ENCODE measurements around the gene TET3.

Gene TET3

DNA sequence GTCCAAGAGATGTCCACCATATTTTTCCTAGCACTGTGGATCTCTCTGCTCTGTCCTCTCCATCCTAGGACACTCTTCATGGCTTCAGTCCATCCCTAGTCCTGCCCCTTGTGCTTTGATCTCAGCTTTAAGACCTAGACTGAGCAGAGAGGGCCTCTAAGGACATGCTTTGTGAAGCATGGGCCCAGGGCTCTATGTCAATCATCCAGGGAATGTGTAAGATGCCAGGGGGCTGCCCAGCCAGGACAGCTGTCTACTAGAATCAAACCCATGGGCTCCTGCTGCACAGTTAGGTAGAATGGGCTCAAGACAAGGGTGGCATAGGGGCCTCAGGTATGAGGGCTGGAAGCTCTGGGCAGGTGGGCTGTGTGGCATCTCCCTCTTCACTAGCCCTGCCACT lies 24.9 kb downstream of the TET3 start:
- H3K4me3 Mint-ChIP-seq, result no peak overlapping the region
- H3K36me3 Mint-ChIP-seq, result peaks cover 9% of the 10 kb centered on the region
- no peaks in the 10 kb centered on the region for H3K27me3 Mint-ChIP-seq
- no peaks in the 10 kb centered on the region for H3K9me3 Mint-ChIP-seq
- H3K27ac Mint-ChIP-seq, result no peak overlapping the region
- H3K4me1 Mint-ChIP-seq, result peaks cover 5% of the 10 kb centered on the region
- DNase-seq, result no peak
- CTCF ChIA-PET, result no interaction called here

DNA sequence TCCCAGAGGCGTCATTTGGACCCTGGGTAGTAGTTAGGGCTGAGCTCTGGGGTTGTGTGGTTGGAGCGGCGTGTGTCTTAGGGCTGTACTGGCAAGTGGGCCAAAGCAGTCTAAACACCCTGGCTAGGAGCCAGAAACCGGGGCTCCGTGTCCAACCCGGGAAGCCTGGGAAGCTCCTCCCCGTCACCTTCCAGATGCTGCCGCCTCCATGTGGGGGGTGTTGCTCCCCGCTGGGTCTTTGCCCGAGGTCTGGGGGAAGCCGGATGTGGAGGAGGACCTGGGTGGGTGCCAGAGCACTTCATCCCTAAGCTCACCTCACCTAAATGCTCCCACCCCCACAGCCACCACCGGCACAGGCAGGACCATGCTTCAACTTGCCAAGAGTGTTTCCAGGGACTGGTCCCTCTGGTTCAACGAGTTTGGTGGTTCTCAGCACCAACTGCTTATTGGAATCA lies 25.4 kb downstream of the TET3 start:
- H3K4me1 Mint-ChIP-seq, result peaks cover 5% of the 10 kb centered on the region
- H3K27ac Mint-ChIP-seq, result no peak overlapping the region
- H3K36me3 Mint-ChIP-seq, result peaks cover 9% of the 10 kb centered on the region
- H3K9me3 Mint-ChIP-seq, result no peaks in the 10 kb centered on the region
- no peaks in the 10 kb centered on the region for H3K27me3 Mint-ChIP-seq
- DNase-seq, result no peak
- H3K4me3 Mint-ChIP-seq, result no peak overlapping the region
- CTCF ChIA-PET, result no interaction called here

DNA sequence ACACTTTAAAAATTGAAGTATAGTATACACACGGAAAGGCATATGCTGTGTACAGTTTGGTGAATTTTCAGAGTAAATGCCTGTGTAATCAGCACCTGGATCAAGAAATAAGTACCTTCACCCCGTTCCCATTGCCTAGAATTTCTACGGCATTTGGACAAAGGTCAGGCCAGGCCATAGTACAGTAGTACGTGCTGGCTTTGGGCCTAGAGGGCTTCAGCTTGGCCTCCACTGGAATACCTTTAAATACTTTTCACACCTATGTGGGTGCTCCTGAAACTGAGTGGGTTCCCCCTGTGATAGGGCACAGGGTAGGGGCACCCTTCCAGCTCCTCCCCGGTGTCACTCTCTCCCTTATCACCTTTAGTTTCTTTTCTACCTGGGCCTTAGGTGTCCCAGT lies 26.5 kb downstream of the TET3 start:
- DNase-seq, result no peak
- H3K4me1 Mint-ChIP-seq, result peaks cover 2% of the 10 kb centered on the region
- no peak overlapping the region for H3K27ac Mint-ChIP-seq
- peaks cover 6% of the 10 kb centered on the region for H3K36me3 Mint-ChIP-seq
- no peaks in the 10 kb centered on the region for H3K27me3 Mint-ChIP-seq
- no peaks in the 10 kb centered on the region for H3K9me3 Mint-ChIP-seq
- no peak overlapping the region for H3K4me3 Mint-ChIP-seq
- CTCF ChIA-PET, result no interaction called here

GRCh38 chr2:74014813-74015212 lies 30.1 kb downstream of the TET3 start:
- H3K36me3 Mint-ChIP-seq, result peaks cover 6% of the 10 kb centered on the region
- no peaks in the 10 kb centered on the region for H3K27me3 Mint-ChIP-seq
- CTCF ChIA-PET, result no interaction called here
- H3K4me1 Mint-ChIP-seq, result no peaks in the 10 kb centered on the region
- H3K27ac Mint-ChIP-seq, result no peak overlapping the region
- H3K9me3 Mint-ChIP-seq, result no peaks in the 10 kb centered on the region
- H3K4me3 Mint-ChIP-seq, result no peak overlapping the region
- no peak for DNase-seq

- DNase-seq, result no peak
- H3K4me1 Mint-ChIP-seq, result peaks cover 15% of the 10 kb centered on the region
- H3K9me3 Mint-ChIP-seq, result no peaks in the 10 kb centered on the region
- no peaks in the 10 kb centered on the region for H3K27me3 Mint-ChIP-seq
- no peak overlapping the region for H3K27ac Mint-ChIP-seq
- H3K4me3 Mint-ChIP-seq, result no peak overlapping the region
- CTCF ChIA-PET, result interaction anchor here (1.0 to 1.1 kb wide), 2 partner anchors 29 to 103 kb away, joined by 3 read pairs; no protein-coding TSS in a partner anchor
- peaks cover 5% of the 10 kb centered on the region for H3K36me3 Mint-ChIP-seq
Observed at GRCh38 chr2:74017223-74017622, 32.5 kb downstream of the TET3 start.

DNA sequence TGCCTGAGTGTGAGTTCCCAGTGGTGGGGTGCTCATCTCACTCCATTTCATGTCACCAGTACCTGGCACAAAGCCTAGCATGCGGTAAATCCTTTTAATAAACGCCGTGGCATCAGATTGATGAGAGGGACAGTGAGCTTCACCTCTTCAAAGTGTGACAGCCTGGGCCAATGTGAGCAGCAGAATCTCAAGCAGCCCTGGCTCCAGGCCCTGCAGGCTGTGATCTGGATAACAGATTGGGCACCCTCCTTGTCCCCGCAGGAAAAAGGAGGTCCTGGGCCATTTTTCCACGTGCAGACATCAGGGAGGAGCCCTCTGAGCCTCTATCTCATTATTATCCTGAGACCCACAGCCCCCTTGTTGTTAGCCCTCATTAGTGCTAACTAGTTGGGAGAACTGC lies 34.8 kb downstream of the TET3 start:
- Mint-ChIP-seq H3K4me3 (no peak overlapping the region), H3K4me1 (peaks cover 28% of the 10 kb centered on the region), H3K36me3 (peaks cover 1% of the 10 kb centered on the region), H3K9me3 (no peaks in the 10 kb centered on the region), H3K27ac (no peak overlapping the region), H3K27me3 (no peaks in the 10 kb centered on the region)
- DNase-seq, result no peak
- CTCF ChIA-PET, result no interaction called here

- Mint-ChIP-seq H3K27me3 (no peaks in the 10 kb centered on the region), H3K36me3 (peaks cover 1% of the 10 kb centered on the region), H3K4me3 (no peak overlapping the region), H3K4me1 (peaks cover 38% of the 10 kb centered on the region), H3K9me3 (no peaks in the 10 kb centered on the region), H3K27ac (no peak overlapping the region)
- CTCF ChIA-PET, result no interaction called here
- DNase-seq, result no peak
Observed at GRCh38 chr2:74020702-74021406, 36.1 kb downstream of the TET3 start.

DNA sequence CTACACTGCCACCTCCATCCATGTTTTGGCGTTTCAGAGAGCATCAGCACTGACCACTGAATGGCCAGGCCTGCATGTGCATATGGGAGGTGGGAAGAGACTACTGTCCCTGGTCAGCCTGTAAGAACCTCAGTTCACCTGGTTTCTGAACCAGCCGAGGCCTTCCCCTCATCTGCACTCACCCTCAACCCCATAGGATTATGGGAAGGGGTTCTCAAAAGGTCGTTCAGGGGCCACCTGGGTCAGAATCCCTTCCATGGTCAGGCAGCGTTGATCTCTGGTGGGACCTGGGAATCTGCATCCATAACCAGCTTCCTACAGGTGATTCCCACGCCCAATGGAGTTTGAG lies 36.7 kb downstream of the TET3 start:
- no peaks in the 10 kb centered on the region for H3K27me3 Mint-ChIP-seq
- H3K9me3 Mint-ChIP-seq, result no peaks in the 10 kb centered on the region
- no peak overlapping the region for H3K27ac Mint-ChIP-seq
- peaks cover 43% of the 10 kb centered on the region for H3K4me1 Mint-ChIP-seq
- no peak overlapping the region for H3K4me3 Mint-ChIP-seq
- CTCF ChIA-PET, result no interaction called here
- peaks cover 1% of the 10 kb centered on the region for H3K36me3 Mint-ChIP-seq
- DNase-seq, result no peak

GRCh38 chr2:74024216-74024615 lies 39.5 kb downstream of the TET3 start:
- Mint-ChIP-seq H3K36me3 (peaks cover 12% of the 10 kb centered on the region), H3K4me3 (no peak overlapping the region), H3K4me1 (peaks cover 61% of the 10 kb centered on the region), H3K9me3 (peaks cover 7% of the 10 kb centered on the region), H3K27me3 (no peaks in the 10 kb centered on the region), H3K27ac (no peak overlapping the region)
- no peak for DNase-seq
- CTCF ChIA-PET, result no interaction called here

DNA sequence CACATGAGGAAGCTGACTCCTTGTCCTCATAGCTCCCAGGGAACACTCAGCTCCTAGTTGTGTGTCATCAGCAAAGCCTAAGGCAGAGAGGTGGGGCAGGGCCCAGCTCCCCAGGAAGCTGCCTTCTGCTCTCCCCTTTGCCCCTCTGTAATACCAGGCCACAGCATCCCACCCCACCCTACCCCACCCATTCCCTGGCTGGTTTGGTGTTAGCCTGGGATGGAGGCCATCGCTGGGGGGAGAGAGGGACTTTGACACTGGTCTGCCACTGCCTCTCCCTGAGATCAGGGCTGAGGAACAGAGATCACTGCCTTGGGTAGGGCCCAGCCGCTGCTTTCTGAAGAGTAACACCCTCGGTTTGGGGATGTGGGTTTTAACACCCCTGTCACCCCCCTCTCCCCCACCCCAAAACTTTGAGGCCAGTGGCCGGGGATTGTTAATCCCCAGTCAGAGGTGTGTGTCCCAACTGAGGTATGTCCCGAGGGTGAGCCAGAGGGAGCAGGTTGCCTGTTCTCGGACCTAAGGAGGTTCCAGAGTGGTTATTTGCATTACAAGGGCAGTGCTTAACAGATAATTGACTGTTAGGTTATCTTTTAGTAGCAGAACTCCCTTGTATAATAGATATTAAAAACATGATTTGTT lies 41.4 kb downstream of the TET3 start:
- Mint-ChIP-seq H3K4me3 (peak overlapping the region; percentile 45), H3K4me1 (peaks cover 75% of the 10 kb centered on the region), H3K27me3 (no peaks in the 10 kb centered on the region), H3K9me3 (peaks cover 7% of the 10 kb centered on the region), H3K36me3 (peaks cover 14% of the 10 kb centered on the region), H3K27ac (peak overlapping the region; percentile 82)
- CTCF ChIA-PET, result interaction anchor here (0.7 kb wide), 1 partner anchor 387 kb away, joined by 4 read pairs; no protein-coding TSS in a partner anchor
- peak; percentile 45 for DNase-seq

- H3K4me1 Mint-ChIP-seq, result peaks cover 75% of the 10 kb centered on the region
- H3K27ac Mint-ChIP-seq, result peak overlapping the region; percentile 91
- CTCF ChIA-PET, result interaction anchor here (0.7 kb wide), 1 partner anchor 155 kb away, joined by 3 read pairs; no protein-coding TSS in a partner anchor
- H3K27me3 Mint-ChIP-seq, result no peaks in the 10 kb centered on the region
- H3K9me3 Mint-ChIP-seq, result peaks cover 7% of the 10 kb centered on the region
- peak overlapping the region; percentile 53 for H3K4me3 Mint-ChIP-seq
- no peak for DNase-seq
- peaks cover 14% of the 10 kb centered on the region for H3K36me3 Mint-ChIP-seq
Observed at GRCh38 chr2:74026687-74027241, 42.1 kb downstream of the TET3 start.

GRCh38 chr2:74027496-74027895 lies 42.8 kb downstream of the TET3 start:
- no peak overlapping the region for H3K4me3 Mint-ChIP-seq
- H3K9me3 Mint-ChIP-seq, result peaks cover 7% of the 10 kb centered on the region
- CTCF ChIA-PET, result no interaction called here
- H3K27ac Mint-ChIP-seq, result peak overlapping the region; percentile 49
- DNase-seq, result no peak
- peaks cover 4% of the 10 kb centered on the region for H3K27me3 Mint-ChIP-seq
- H3K4me1 Mint-ChIP-seq, result peaks cover 75% of the 10 kb centered on the region
- H3K36me3 Mint-ChIP-seq, result peaks cover 13% of the 10 kb centered on the region

DNA sequence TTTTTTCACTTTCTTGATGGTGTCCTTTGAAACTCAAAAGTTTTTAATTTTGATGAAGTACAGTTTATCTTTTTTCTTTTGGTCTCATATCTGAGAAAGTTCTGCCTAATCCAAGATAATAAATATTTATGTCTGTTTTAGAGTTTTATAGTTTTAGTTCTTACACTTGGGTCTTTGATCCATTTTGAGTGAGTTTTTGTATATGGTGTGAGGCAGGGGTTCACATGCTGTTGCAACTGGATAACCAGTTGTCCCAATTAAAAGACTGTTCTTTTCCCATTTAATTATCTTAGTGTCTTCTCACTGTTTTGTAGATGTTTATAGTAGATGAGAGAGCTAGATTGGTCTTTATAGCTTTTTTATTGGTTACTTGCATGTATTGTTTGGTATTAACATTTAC lies 43.6 kb downstream of the TET3 start:
- H3K4me1 Mint-ChIP-seq, result peaks cover 83% of the 10 kb centered on the region
- H3K27me3 Mint-ChIP-seq, result peaks cover 4% of the 10 kb centered on the region
- CTCF ChIA-PET, result no interaction called here
- H3K27ac Mint-ChIP-seq, result peak overlapping the region; percentile 37
- no peak for DNase-seq
- H3K36me3 Mint-ChIP-seq, result peaks cover 13% of the 10 kb centered on the region
- no peak overlapping the region for H3K4me3 Mint-ChIP-seq
- peaks cover 7% of the 10 kb centered on the region for H3K9me3 Mint-ChIP-seq

GRCh38 chr2:74028741-74029140 lies 44.0 kb downstream of the TET3 start:
- DNase-seq, result no peak
- H3K4me1 Mint-ChIP-seq, result peaks cover 84% of the 10 kb centered on the region
- H3K27ac Mint-ChIP-seq, result no peak overlapping the region
- H3K27me3 Mint-ChIP-seq, result peaks cover 4% of the 10 kb centered on the region
- H3K4me3 Mint-ChIP-seq, result no peak overlapping the region
- peaks cover 7% of the 10 kb centered on the region for H3K9me3 Mint-ChIP-seq
- CTCF ChIA-PET, result no interaction called here
- H3K36me3 Mint-ChIP-seq, result peaks cover 13% of the 10 kb centered on the region

All from activated naive CD4-positive, alpha-beta T cell treated with anti-CD3 and anti-CD28 coated beads, Interleukin-2, amount 10 ng/mL, durations not matched to agents 7 days and 5 days (primary cell).